IPS-15b (cell line): ENCODE results near the gene SEPTIN1.

Source experiments
- H3K27me3 ChIP-seq: one replicate; pipeline ENCODE4 v1.6.1; 2013; ENCODE audit warnings: low read length; ENCODE audit not compliant: control insufficient read depth, insufficient read depth
- H3K36me3 ChIP-seq: one replicate; pipeline ENCODE4 v1.6.1; 2013; ENCODE audit warnings: low read length; ENCODE audit not compliant: control insufficient read depth, insufficient read depth
- H3K4me1 ChIP-seq: one replicate; pipeline ENCODE4 v1.6.1; 2013; ENCODE audit warnings: mild to moderate bottlenecking, low read length; ENCODE audit not compliant: control insufficient read depth, insufficient read depth
- H3K4me3 ChIP-seq: one replicate; pipeline ENCODE4 v1.5.1; 2013; ENCODE audit warnings: low read depth, low read length
- H3K9ac ChIP-seq: one replicate; pipeline ENCODE4 v1.6.1; 2013; ENCODE audit warnings: low read depth, mild to moderate bottlenecking, low read length
- H3K9me3 ChIP-seq: one replicate; pipeline ENCODE4 v1.6.1; 2013; ENCODE audit warnings: mild to moderate bottlenecking, low read length; ENCODE audit not compliant: control insufficient read depth, insufficient read depth

Gene SEPTIN1

DNA sequence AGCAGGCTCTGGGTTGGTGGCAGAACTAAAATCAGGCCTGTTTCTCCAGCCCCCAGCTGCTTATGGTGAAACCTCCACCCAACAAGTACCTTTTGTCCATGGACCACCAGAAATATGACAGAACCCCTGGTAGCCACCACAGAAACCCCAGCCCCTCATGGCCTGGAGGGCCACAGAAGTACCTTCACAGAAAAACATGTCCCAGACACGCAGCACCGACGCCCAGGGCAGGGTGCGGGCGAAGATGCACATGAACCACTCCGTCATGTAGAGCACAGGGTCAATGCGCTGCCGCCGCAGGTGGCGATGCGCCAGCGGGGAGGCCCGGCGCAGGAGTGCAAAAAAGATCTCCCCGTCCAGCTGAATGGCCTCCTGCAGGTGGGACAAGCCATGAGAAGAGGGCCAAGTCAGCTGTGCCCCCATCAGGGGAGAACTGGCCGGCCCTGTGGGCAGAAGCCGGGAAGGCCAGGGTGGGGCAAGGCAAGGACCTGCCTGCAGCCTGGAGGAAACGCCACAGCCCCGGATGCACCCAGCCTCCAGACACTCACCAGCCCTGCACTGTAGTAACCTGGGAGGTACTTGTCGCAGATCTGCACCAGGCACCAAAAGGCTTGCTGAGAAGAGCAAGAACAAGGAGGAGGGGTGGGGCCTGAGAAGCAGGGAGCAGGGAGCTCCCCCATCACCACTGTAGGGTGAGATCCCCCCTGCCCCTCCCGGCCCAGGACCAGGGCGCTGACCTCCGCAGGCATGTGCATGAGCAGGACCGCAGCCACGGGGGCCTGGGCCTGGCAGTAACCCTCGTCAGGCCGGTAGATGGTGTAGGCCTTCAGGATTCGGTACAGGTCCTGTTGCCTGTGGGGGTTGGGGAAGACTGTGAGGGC lies 23.1 kb downstream of the SEPTIN1 start:
- no peaks in the 10 kb centered on the region for H3K9me3 ChIP-seq
- H3K9ac ChIP-seq = no peak overlapping the region
- peaks cover 6% of the 10 kb centered on the region for H3K4me1 ChIP-seq
- H3K27me3 ChIP-seq = no peaks in the 10 kb centered on the region
- H3K4me3 ChIP-seq = no peak overlapping the region
- H3K36me3 ChIP-seq = peaks cover 10% of the 10 kb centered on the region

DNA sequence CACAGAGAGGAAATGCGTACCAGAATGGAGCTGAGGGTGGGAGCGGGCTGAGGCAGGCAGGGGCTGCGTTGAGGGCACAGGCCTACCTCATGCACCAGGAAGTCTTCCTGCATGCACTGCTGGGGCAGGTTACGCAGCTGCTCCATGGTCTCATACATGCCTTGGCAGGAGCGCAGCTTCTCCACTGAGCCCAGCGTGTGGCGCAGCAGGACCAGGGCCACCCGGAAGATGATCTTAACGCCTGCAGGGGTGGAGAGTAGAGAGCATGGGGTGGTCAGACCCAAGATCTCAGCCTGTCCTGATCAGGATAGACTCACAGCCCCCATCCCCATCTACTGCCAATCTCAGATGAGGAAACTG lies 23.8 kb downstream of the SEPTIN1 start:
- Histone ChIP-seq H3K9me3 (no peaks in the 10 kb centered on the region), H3K36me3 (peaks cover 10% of the 10 kb centered on the region), H3K4me1 (peaks cover 6% of the 10 kb centered on the region), H3K27me3 (no peaks in the 10 kb centered on the region), H3K4me3 (no peak overlapping the region), H3K9ac (peak overlapping the region; percentile 37)

- Histone ChIP-seq H3K36me3 (peaks cover 16% of the 10 kb centered on the region), H3K4me3 (no peak overlapping the region), H3K27me3 (no peaks in the 10 kb centered on the region), H3K9me3 (no peaks in the 10 kb centered on the region), H3K9ac (peak overlapping the region; percentile 37), H3K4me1 (peaks cover 6% of the 10 kb centered on the region)
These were observed 24.4 kb downstream of the SEPTIN1 start for GRCh38 chr16:30357715-30358576.

DNA sequence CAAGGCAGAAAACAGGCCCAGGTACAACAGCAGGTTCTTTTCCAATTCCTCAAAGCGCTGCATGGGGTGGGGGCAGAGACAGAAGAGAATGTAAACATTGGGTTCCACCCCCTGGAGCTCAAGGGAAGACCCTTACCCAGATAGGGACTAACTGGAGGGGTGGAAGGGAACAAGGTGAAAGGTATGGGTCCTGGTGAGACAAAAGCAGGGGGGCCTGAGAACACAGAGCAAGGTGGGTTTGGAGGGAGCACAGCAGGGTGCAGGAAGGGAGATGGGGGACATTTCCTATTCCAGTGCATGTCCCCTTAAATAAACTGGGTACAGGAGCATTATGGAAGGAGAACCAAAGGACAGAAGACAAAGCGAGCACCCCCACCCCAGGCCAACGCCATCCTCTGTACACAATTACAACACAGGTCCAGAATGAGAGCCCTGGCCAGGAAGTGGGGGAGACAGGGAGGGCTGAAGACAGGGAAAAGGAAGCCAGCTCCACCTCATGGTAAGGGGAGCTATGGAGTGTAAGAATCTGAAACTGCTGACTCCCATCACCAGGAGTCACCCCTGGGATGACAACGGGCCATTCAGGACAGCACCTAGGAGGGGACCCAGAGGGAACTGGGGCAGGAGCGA lies 25.2 kb downstream of the SEPTIN1 start:
- Histone ChIP-seq H3K9me3 (no peaks in the 10 kb centered on the region), H3K27me3 (no peaks in the 10 kb centered on the region), H3K4me3 (no peak overlapping the region), H3K9ac (no peak overlapping the region), H3K4me1 (peaks cover 6% of the 10 kb centered on the region), H3K36me3 (peaks cover 23% of the 10 kb centered on the region)

DNA sequence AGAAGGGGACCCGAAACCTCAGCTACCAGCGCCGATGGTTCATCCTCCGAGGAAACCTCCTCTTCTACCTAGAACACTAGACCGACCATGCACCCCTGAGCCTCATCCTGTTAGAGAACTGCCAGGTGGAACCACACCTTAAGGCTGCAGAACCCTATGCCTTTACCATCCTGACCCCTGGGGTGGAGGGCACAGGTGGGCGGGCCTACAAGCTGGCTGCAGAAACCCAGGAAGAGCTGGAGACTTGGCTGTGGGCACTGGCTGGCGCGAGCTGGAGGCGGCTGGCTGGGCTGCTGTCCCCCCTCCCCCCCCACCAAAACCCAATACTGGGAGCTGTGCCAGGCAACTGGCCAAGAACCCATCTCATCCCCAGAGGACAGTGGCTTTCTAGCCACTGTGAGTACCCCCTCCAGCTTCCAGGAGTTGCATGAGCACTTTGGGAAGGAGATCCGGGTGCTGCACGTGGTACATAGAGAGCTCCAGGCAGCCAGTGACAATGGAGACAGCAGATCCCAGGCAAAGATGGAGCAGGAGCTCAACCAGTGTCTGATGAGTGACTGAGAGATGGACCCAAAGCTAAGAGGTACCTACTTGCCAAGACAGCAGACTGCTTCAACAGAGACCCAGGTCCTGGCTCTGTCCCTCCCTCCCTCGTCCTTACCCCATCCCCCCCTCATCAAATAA lies 25.8 kb downstream of the SEPTIN1 start:
- Histone ChIP-seq H3K9ac (peak overlapping the region; percentile 97), H3K9me3 (no peaks in the 10 kb centered on the region), H3K4me3 (peak overlapping the region; percentile 79), H3K4me1 (peaks cover 6% of the 10 kb centered on the region), H3K27me3 (no peaks in the 10 kb centered on the region), H3K36me3 (peaks cover 28% of the 10 kb centered on the region)

GRCh38 chr16:30355954-30356308 lies 26.4 kb downstream of the SEPTIN1 start:
- H3K36me3 ChIP-seq = peaks cover 35% of the 10 kb centered on the region
- peak overlapping the region; percentile 79 for H3K4me3 ChIP-seq
- no peaks in the 10 kb centered on the region for H3K27me3 ChIP-seq
- no peaks in the 10 kb centered on the region for H3K9me3 ChIP-seq
- H3K9ac ChIP-seq = peak overlapping the region; percentile 97
- peaks cover 6% of the 10 kb centered on the region for H3K4me1 ChIP-seq

DNA sequence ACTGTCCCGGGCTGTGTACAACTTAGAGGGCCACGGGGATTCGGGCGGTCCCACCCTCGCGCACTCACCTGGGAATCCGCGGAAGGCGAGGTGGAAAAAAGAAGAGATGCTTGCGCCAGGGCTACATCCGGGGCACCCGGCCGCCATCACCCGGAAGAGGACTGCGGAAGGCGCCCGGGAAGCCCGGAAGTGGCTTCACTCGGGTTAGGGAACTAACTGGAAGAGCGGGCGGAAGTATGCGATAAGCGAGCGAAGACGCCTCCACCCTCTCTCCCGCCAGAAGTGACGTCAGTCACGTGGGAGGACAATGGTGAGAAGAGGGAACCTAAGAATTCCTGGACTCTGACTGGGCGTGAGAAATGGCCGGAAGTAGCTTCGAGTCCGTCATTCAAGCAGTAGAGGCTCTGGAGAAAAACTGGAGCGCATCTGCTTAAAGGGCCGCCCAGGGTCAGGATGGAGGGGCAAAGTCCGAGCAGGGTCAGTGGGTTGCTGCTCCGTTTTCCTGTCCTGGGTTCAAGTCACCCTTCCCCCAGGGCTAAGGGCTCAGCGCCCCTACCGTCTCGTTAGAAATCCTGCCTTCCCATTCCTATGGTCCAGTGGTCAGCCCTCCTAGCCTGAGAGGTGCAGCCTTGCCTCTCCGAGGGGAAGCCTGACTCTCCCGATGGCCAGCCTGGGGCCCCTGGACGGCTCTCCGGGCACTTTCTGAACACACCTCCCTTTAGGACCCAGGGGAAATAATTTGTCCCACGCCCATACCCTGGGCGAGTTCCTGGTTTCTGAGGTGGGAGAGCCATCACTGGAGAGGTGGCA lies 27.0 kb downstream of the SEPTIN1 start, which contains the start of gene CD2BP2:
Gene CD2BP2 (minus strand): TSS at position 165 of the 810 bp plus-strand sequence. CDS start 627 bp downstream, outside the sequence.
- Histone ChIP-seq H3K9ac (peak within 1 kb of the TSS; percentile 97), H3K27me3 (no peaks in the 10 kb centered on the region), H3K4me3 (peak within 1 kb of the TSS; percentile 79), H3K4me1 (peaks cover 6% of the 10 kb centered on the region), H3K36me3 (peaks cover 40% of the 10 kb centered on the region), H3K9me3 (no peaks in the 10 kb centered on the region)

DNA sequence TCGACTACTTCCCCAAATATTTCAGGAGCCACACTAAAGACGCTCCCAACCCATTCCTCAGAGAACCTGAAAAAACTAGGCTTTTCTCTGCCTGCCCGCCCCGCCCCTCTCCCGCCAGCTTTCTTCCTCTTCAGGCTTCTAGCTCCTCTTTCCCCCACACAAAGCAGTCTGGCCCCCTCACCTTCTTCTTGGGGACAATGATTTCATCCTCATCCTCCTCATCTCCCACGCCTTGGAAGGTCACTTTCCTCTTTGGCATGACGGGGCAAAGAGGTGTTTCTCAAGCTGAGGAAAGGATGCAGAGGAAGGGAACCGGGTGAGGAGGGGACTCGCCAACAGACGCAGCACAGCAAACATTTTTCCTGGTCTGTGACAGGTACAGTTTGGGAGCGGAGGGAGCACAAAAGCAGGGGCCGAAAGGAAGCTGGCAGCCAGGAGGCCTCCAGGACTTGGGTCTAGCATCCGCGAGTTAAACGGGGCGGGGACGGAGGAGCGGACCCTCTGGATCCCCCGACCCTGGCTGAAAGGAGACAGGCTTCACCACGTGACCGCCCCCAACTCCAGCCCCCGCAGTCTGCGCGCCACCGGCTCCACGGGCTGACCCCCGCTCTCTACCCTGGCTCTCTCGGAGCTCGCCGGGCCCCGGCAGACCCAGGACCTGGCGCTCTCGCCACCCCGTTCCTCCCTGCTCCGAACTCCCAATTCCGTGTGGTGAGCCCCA lies 27.8 kb downstream of the SEPTIN1 start:
- H3K4me3 ChIP-seq = peak overlapping the region; percentile 79
- H3K9ac ChIP-seq = peak overlapping the region; percentile 63
- no peaks in the 10 kb centered on the region for H3K9me3 ChIP-seq
- H3K27me3 ChIP-seq = no peaks in the 10 kb centered on the region
- peaks cover 40% of the 10 kb centered on the region for H3K36me3 ChIP-seq
- peaks cover 3% of the 10 kb centered on the region for H3K4me1 ChIP-seq

DNA sequence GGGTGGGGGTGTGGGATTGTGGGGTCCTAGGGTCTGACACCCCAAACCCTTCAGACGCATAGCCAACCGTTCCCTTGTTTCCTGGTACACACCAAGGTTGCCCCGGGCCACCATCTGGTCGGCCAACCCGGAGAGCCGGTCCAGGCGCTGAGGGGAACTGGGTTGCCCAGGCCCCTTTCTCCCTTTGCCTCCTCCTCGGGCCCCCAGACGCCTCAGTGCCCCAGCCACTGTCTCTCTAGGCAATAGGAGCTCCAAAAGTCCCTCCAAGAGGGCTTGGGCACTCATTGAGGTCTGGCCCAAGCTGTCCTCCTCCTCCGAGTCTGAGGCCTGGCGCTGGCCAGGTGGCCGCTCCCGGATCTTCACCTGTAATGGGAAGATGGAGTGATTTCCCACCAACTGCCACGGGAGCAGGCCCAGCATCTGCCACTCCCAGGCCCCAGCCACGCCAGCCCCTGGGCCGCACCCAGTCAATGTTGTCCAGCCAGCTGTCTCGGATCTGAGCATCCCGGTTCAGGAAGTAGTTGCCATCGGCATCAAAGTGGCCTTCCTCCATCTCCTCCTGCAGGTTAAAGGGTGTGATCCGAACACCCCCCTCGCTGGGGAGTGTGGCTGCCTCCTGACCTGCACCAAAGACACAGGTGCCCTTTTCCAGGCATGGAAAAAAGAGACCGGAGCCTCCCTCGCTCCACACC lies 28.8 kb downstream of the SEPTIN1 start:
- no peak overlapping the region for H3K9ac ChIP-seq
- H3K36me3 ChIP-seq = peaks cover 36% of the 10 kb centered on the region
- H3K4me1 ChIP-seq = peaks cover 3% of the 10 kb centered on the region
- no peaks in the 10 kb centered on the region for H3K27me3 ChIP-seq
- H3K4me3 ChIP-seq = no peak overlapping the region
- H3K9me3 ChIP-seq = no peaks in the 10 kb centered on the region
